H1 (cell line): ENCODE data around the gene TMEM129. TPM values are rescaled to one million over a fixed set of nuclear protein-coding genes. Genes with fewer than 3 reads are reported as not detected.
A peak's percentile ranks its signal among the peaks of the same experiment; 100 is the strongest.

Experiments used
- CTCF ChIA-PET: fragments of 300-600 bp; sonication (Branson Sonifier 250); formaldehyde crosslinking; loops from one replicate; lab custom pipeline; 2021; ENCODE audit not compliant: partially characterized antibody; lab: Charles Lee
- POLR2A ChIA-PET: fragments of 300-600 bp; sonication (Branson Sonifier 250); formaldehyde crosslinking; loops from one replicate; lab custom pipeline; 2021; ENCODE audit warnings: inconsistent platforms; ENCODE audit not compliant: partially characterized antibody; lab: Charles Lee
- DNase-seq, 2 experiments: peaks; one replicate each; pipeline versions ENCODE4 v3.0.0 to v3.0.0-alpha.2; 2010 to 2022; ENCODE audit warnings: low spot score in 2 of 2, low read depth in 1 of 2, mixed read lengths in 1 of 2
- FAIRE-seq: peaks from 2 replicates; lab custom pipeline; 2011; peaks lifted over from hg19 to GRCh38; lab: Jason Lieb, UNC
- H2AFZ ChIP-seq: 2 replicates; pipeline ENCODE4 v1.8.1; 2012; ENCODE audit warnings: low read length, inconsistent platforms
- H2AK5ac ChIP-seq: 2 replicates; pipeline ENCODE4 v1.6.1; 2013; ENCODE audit warnings: low read depth, low read length
- H2BK120ac ChIP-seq: replicated peaks from 2 replicates; pipeline ENCODE3; 2013; ENCODE audit warnings: low read depth, low read length, inconsistent platforms
- H2BK12ac ChIP-seq: 2 replicates; pipeline ENCODE4 v1.6.1; 2013; ENCODE audit warnings: low read depth, low read length
- H2BK15ac ChIP-seq: 2 replicates; pipeline ENCODE4 v1.6.1; 2013; ENCODE audit warnings: low read length
- H2BK20ac ChIP-seq: 2 replicates; pipeline ENCODE4 v1.6.1; 2013; ENCODE audit warnings: low read length
- H2BK5ac ChIP-seq: 2 replicates; pipeline ENCODE4 v1.6.1; 2013; ENCODE audit warnings: low read depth, low read length
- H3K14ac ChIP-seq: 2 replicates; pipeline ENCODE4 v1.6.1; 2013; ENCODE audit warnings: inconsistent platforms; ENCODE audit not compliant: insufficient read length
- H3K18ac ChIP-seq: 2 replicates; pipeline ENCODE4 v1.6.1; 2013; ENCODE audit warnings: low read length; ENCODE audit errors: extremely low read depth
- H3K23ac ChIP-seq: 2 replicates; pipeline ENCODE4 v1.6.1; 2013; ENCODE audit warnings: inconsistent platforms; ENCODE audit not compliant: insufficient read length
- H3K23me2 ChIP-seq: 2 replicates; pipeline ENCODE4 v1.6.1; 2013; ENCODE audit warnings: low read depth, low read length
- H3K27ac ChIP-seq: 2 replicates; pipeline ENCODE4 v1.6.1; 2011; ENCODE audit warnings: low read depth, low read length, inconsistent platforms
- H3K27me3 ChIP-seq, 4 experiments: replicated peaks in 1 of 4; 1 replicate in 1 of 4; 2 replicates in 3 of 4; pipeline versions ENCODE4 v1.6.1 to v1.8.1; 2011 to 2013; ENCODE audit warnings: low read length in 3 of 4, mild to moderate bottlenecking in 3 of 4, inconsistent platforms in 2 of 4, mixed read lengths in 2 of 4, moderate library complexity in 1 of 4; ENCODE audit not compliant: control insufficient read depth in 3 of 4, insufficient read depth in 3 of 4; ENCODE audit errors: extremely low read depth in 1 of 4
- H3K36me3 ChIP-seq, 4 experiments: 2 replicates each; pipeline versions ENCODE4 v1.6.1 to v1.8.1; 2011 to 2013; ENCODE audit warnings: mild to moderate bottlenecking in 4 of 4, low read length in 3 of 4, moderate library complexity in 2 of 4, control low read depth in 1 of 4, inconsistent platforms in 1 of 4; ENCODE audit not compliant: insufficient read depth in 4 of 4, control insufficient read depth in 2 of 4
- H3K4ac ChIP-seq: replicated peaks from 2 replicates; pipeline ENCODE3; 2013; ENCODE audit warnings: low read length, low read depth, mixed read lengths, inconsistent platforms; ENCODE audit not compliant: insufficient read length
- H3K4me1 ChIP-seq, 4 experiments: replicated peaks in 1 of 4; 1 replicate in 1 of 4; 2 replicates in 3 of 4; pipeline versions ENCODE4 v1.6.1 to v1.8.1; 2011 to 2013; ENCODE audit warnings: low read length in 3 of 4, inconsistent platforms in 2 of 4, mixed read lengths in 1 of 4; ENCODE audit not compliant: insufficient read depth in 4 of 4, control insufficient read depth in 3 of 4
- H3K4me2 ChIP-seq, 2 experiments: 2 replicates each; pipeline versions ENCODE4 v1.6.1 to v1.8.1; 2011 to 2013; ENCODE audit warnings: low read depth in 2 of 2, low read length in 2 of 2, control low read depth in 1 of 2, inconsistent platforms in 1 of 2, mild to moderate bottlenecking in 1 of 2; ENCODE audit not compliant: insufficient read depth in 1 of 2
- H3K4me3 ChIP-seq, 4 experiments: fragments of 200-600, 300-600 bp in 1 of 4; sonication (generic), shearing (Covaris generic), sonication (Bioruptor Twin) in 1 of 4; 2 replicates each; pipeline versions ENCODE4 v1.5.1 to v1.8.1; 2011 to 2016; ENCODE audit warnings: low read length in 4 of 4, low read depth in 3 of 4, control low read depth in 2 of 4, inconsistent platforms in 2 of 4, mild to moderate bottlenecking in 2 of 4, mixed read lengths in 1 of 4, moderate library complexity in 1 of 4; ENCODE audit not compliant: insufficient read depth in 2 of 4; ENCODE audit errors: extremely low read depth in 1 of 4
- H3K56ac ChIP-seq: replicated peaks from 2 replicates; pipeline ENCODE3; 2013; ENCODE audit warnings: low read depth, mild to moderate bottlenecking, mixed read lengths, low read length, inconsistent platforms; ENCODE audit not compliant: insufficient read length
- H3K79me1 ChIP-seq: 2 replicates; pipeline ENCODE4 v1.6.1; 2013; ENCODE audit warnings: low read depth, low read length, control low read depth
- H3K79me2 ChIP-seq, 2 experiments: 2 replicates each; pipeline versions ENCODE4 v1.6.1 to v1.8.1; 2012 to 2013; ENCODE audit warnings: low read length in 2 of 2, mild to moderate bottlenecking in 2 of 2, inconsistent platforms in 1 of 2; ENCODE audit not compliant: insufficient read depth in 2 of 2, control insufficient read depth in 1 of 2
- H3K9ac ChIP-seq, 4 experiments: replicated peaks in 1 of 4; 1 replicate in 1 of 4; 2 replicates in 3 of 4; pipeline versions ENCODE4 v1.6.1 to v1.8.1; 2011 to 2013; ENCODE audit warnings: low read depth in 3 of 4, low read length in 3 of 4, control low read depth in 2 of 4, mild to moderate bottlenecking in 2 of 4, moderate library complexity in 2 of 4, inconsistent platforms in 1 of 4; ENCODE audit errors: extremely low read depth in 1 of 4
- H3K9me3 ChIP-seq, 2 experiments: 2 replicates each; pipeline versions ENCODE4 v1.6.1 to v1.8.1; 2012 to 2013; ENCODE audit warnings: mild to moderate bottlenecking in 2 of 2, moderate library complexity in 2 of 2, control low read depth in 1 of 2, inconsistent platforms in 1 of 2, low read depth in 1 of 2, low read length in 1 of 2, mixed read lengths in 1 of 2; ENCODE audit not compliant: insufficient read depth in 2 of 2
- H4K20me1 ChIP-seq, 2 experiments: replicated peaks in 1 of 2; 2 replicates each; pipeline versions ENCODE3 to v1.8.1; 2011 to 2013; ENCODE audit warnings: inconsistent platforms in 2 of 2, low read length in 2 of 2, mild to moderate bottlenecking in 1 of 2; ENCODE audit not compliant: insufficient read depth in 2 of 2, control insufficient read depth in 1 of 2
- H4K5ac ChIP-seq: 2 replicates; pipeline ENCODE4 v1.6.1; 2013; ENCODE audit warnings: low read length, low read depth, mixed read lengths, inconsistent platforms; ENCODE audit not compliant: insufficient read length
- H4K8ac ChIP-seq: 2 replicates; pipeline ENCODE4 v1.8.0; 2013; ENCODE audit warnings: mild to moderate bottlenecking, moderate library complexity, low read length, inconsistent platforms; ENCODE audit not compliant: insufficient read depth; ENCODE audit errors: extremely low read depth
- H4K91ac ChIP-seq: replicated peaks from 2 replicates; pipeline ENCODE3; 2013; ENCODE audit warnings: low read length, mixed read lengths, inconsistent platforms; ENCODE audit not compliant: insufficient read length
- CBX5 ChIP-seq: fragments of 300-800, 300-1000 bp; sonication (generic); IDR thresholded peaks from 2 replicates; pipeline ENCODE4 v1.7.1; 2016; ENCODE audit warnings: antibody characterized with exemption, low read length, low read depth
- CBX8 ChIP-seq: fragments of 300-800, 300-1000 bp; sonication (generic); IDR thresholded peaks from 2 replicates; pipeline ENCODE4 v1.7.1; 2016; ENCODE audit warnings: low read depth, low read length, borderline replicate concordance
- CHD1 ChIP-seq: IDR thresholded peaks from 2 replicates; pipeline ENCODE4 v1.6.1; 2012; ENCODE audit warnings: low read depth, low read length, improper control_type of control experiment
- CHD2 ChIP-seq: IDR thresholded peaks from 2 replicates; pipeline ENCODE4 v1.6.1; 2012; ENCODE audit warnings: low read length, improper control_type of control experiment
- GTF2F1 ChIP-seq: IDR thresholded peaks from 2 replicates; pipeline ENCODE4 v1.6.1; 2012; ENCODE audit warnings: low read depth, low read length, improper control_type of control experiment, borderline replicate concordance
- KDM4A ChIP-seq: IDR thresholded peaks from one replicate; pipeline ENCODE4 v1.7.1; 2012; ENCODE audit warnings: low read depth, mild to moderate bottlenecking, moderate library complexity, low read length, inconsistent platforms; ENCODE audit not compliant: severe bottlenecking
- PHF8 ChIP-seq: fragments of 200-600 bp; sonication (generic); conservative IDR thresholded peaks from 2 replicates; pipeline ENCODE4 v1.7.1; 2012; ENCODE audit warnings: low read depth, mild to moderate bottlenecking, inconsistent platforms, low read length, moderate library complexity
- POLR2AphosphoS5 ChIP-seq: IDR thresholded peaks from 2 replicates; pipeline ENCODE4 v1.6.1; 2011; ENCODE audit warnings: low read depth, low read length
- RBBP5 ChIP-seq: IDR thresholded peaks from 2 replicates; pipeline ENCODE4 v1.7.1; 2012; ENCODE audit warnings: low read depth, mild to moderate bottlenecking, inconsistent platforms, low read length, moderate library complexity, borderline replicate concordance
- SIN3A ChIP-seq, 2 experiments: IDR thresholded peaks in 1 of 2; conservative IDR thresholded peaks in 1 of 2; 2 replicates each; pipeline ENCODE4 v1.6.1; 2011 to 2012; ENCODE audit warnings: low read length in 2 of 2, improper control_type of control experiment in 1 of 2, low read depth in 1 of 2, mild to moderate bottlenecking in 1 of 2
- TAF7 ChIP-seq: optimal IDR thresholded peaks from 2 replicates; pipeline ENCODE3; 2011; ENCODE audit warnings: low read depth, mild to moderate bottlenecking, inconsistent platforms, low read length, moderate library complexity, borderline replicate concordance
- TBP ChIP-seq: IDR thresholded peaks from 2 replicates; pipeline ENCODE4 v1.6.1; 2011; ENCODE audit warnings: low read depth, low read length, improper control_type of control experiment
- TEAD4 ChIP-seq: IDR thresholded peaks from 2 replicates; pipeline ENCODE4 v1.6.1; 2012; ENCODE audit warnings: low read depth, low read length, inconsistent platforms, mixed read lengths
- WGBS, 2 experiments: shearing (Covaris generic) in 1 of 2; methylation state at CpG; one replicate each; pipeline versions ENCODE4 v1.1.6 to v1.1.7; 2013 to 2015; ENCODE audit warnings: low lambda C conversion rate in 2 of 2, mixed read lengths in 2 of 2, inconsistent platforms in 1 of 2, low coverage in 1 of 2, missing lambda C conversion rate in 1 of 2; ENCODE audit not compliant: insufficient replicate concordance in 2 of 2, insufficient coverage in 1 of 2, insufficient read length in 1 of 2; ENCODE audit errors: extremely low coverage in 1 of 2, missing lambda C conversion rate in 1 of 2; 5-methylcytosine and 5-hydroxymethylcytosine counted together
- polyA plus RNA-seq, 7 experiments: library from polyadenylated mRNA; depleted of rRNA in 3 of 7; stranded (reverse) in 5 of 7; unstranded in 2 of 7; fragments of >200 nt in 5 of 7; fragments of 200-250 nt in 2 of 7; gene quantifications; 1 replicate in 5 of 7; 2 replicates in 1 of 7; 4 replicates in 1 of 7; pipeline versions ENCODE4 v1.2.1 to v1.2.3, GENCODE V29; 2011 to 2013; ENCODE audit warnings: missing spikeins in 2 of 7, mixed read lengths in 2 of 7
- total RNA-seq: library from RNA; stranded (reverse); fragmentation: NEBNext Ultra II Directional; extraction: Animal tissue kit (Norgen Biotek cat#: 25700); gene quantifications from 2 replicates; pipeline ENCODE4 v1.2.1, GENCODE V29; 2021
- TF ChIP-seq, protein P1 (sequence below): IDR thresholded peaks from 2 replicates; pipeline ENCODE4 v1.6.1; 2012; ENCODE audit warnings: inconsistent platforms

Gene TMEM129
- total and polyA plus RNA-seq, 2 of the 8 experiments (the other 6 are each of a cell fraction or from before 2014, with no cell fraction given) = 31.5 to 58.7 TPM

DNA sequence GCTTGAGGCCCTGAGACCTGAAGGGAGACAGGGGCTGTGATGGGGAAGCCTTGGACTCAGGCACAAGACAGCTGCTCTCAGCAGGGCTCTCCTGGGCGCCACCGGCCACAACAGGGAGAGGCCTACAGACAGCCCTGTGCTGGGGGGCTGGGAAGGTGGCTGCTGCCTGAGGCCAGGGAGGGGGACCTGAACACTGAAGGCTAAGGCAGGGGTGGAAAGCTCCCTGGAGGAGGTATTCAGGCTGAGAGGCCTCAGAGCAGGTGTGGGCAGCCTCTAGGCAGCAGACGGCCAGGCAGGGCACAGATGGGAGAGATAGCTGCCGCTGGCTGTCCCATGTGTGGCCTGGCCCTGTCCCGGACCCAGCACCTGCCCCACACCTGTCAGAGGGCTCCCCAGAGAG lies 33.2 kb upstream of the TMEM129 start:
- no peak overlapping the region for H2BK120ac ChIP-seq
- H3K27me3 ChIP-seq = no peaks in the 10 kb centered on the region
- H3K4ac ChIP-seq = peak overlapping the region; percentile 11
- no peaks in the 10 kb centered on the region for H3K36me3 ChIP-seq
- no peak overlapping the region for H2AFZ ChIP-seq
- no peaks in the 10 kb centered on the region for H3K9me3 ChIP-seq
- H4K91ac ChIP-seq = no peak overlapping the region
- H3K79me2 ChIP-seq = no peaks in the 10 kb centered on the region
- H3K27ac ChIP-seq = no peak overlapping the region
- no peak overlapping the region for H2BK5ac ChIP-seq
- ChIA-PET POLR2A (interaction anchor here (0.9 to 1.3 kb wide), 5 partner anchors 11 to 55 kb away, joined by 3 to 5 read pairs (median 3); partner anchors contain the start of genes FGFR3, TACC3 and TMEM129), CTCF (interaction anchor here (0.5 to 71.2 kb wide), 6 partner anchors 11 to 146 kb away, joined by 3 to 2507 read pairs (median 4); partner anchors contain the start of gene FGFR3)
- H2AK5ac ChIP-seq = no peak overlapping the region
- no peaks in the 10 kb centered on the region for H4K20me1 ChIP-seq
- no peak overlapping the region for H2BK15ac ChIP-seq
- no peak overlapping the region for H3K23ac ChIP-seq
- H3K9ac ChIP-seq = no peak overlapping the region
- H4K5ac ChIP-seq = no peak overlapping the region
- 89% methylated on average over 5 of the region's 5 CpGs; no CpG with 5 or more reads in 1 of the 2 experiments for WGBS, 2 experiments
- H2BK20ac ChIP-seq = no peak overlapping the region
- H2BK12ac ChIP-seq = no peak overlapping the region
- H3K4me3 ChIP-seq = no peak overlapping the region
- H3K23me2 ChIP-seq = no peaks in the 10 kb centered on the region
- peak overlapping the region; percentile 51; the same call in 1 of the 2 replicates for H4K8ac ChIP-seq
- H3K79me1 ChIP-seq = no peaks in the 10 kb centered on the region
- DNase-seq (no peak), FAIRE-seq (no peak)
- no peak overlapping the region for H3K56ac ChIP-seq
- H3K18ac ChIP-seq = no peak overlapping the region
- H3K4me1 ChIP-seq = peaks cover 0 to 15% (median 8%) of the 10 kb centered on the region in 4 experiments; a peak in 5 of 7 replicates
- no peak overlapping the region for H3K4me2 ChIP-seq
- H3K14ac ChIP-seq = no peak overlapping the region
- TF ChIP-seq KDM4A = no peak
- no peak for TF ChIP-seq RBBP5
- TF ChIP-seq POLR2AphosphoS5 = no peak
- no peak for TF ChIP-seq TBP
- no peak for TF ChIP-seq SIN3A (conservative IDR thresholded peaks at IDR 0.05 in 1 of 2, IDR thresholded peaks at IDR 0.05 in 1 of 2; ENCODE audit: low read depth in 1 of 2, low read length in 2 of 2)
- TF ChIP-seq TAF7 = no peak
- no peak for TF ChIP-seq CHD2
- no peak for TF ChIP-seq TEAD4
- no peak for TF ChIP-seq CHD1
- TF ChIP-seq, protein P1, sequence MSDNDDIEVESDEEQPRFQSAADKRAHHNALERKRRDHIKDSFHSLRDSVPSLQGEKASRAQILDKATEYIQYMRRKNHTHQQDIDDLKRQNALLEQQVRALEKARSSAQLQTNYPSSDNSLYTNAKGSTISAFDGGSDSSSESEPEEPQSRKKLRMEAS = no peak
- TF ChIP-seq PHF8 = no peak
- TF ChIP-seq CBX8 = no peak
- TF ChIP-seq CBX5 = no peak
- TF ChIP-seq GTF2F1 = no peak
